CD14-positive monocyte (primary cell): ENCODE results near the gene CAMTA1. TPM values are rescaled to one million over a fixed set of nuclear protein-coding genes. Genes with fewer than 3 reads are reported as not detected.

Experiments
- DNase-seq, 3 donors: peaks; one replicate each; pipeline ENCODE4 v3.0.0-alpha.2; 2011 to 2022
- H2AFZ ChIP-seq: 2 replicates; pipeline ENCODE4 v1.6.0; 2012; ENCODE audit warnings: mild to moderate bottlenecking, low read depth, low read length, inconsistent platforms; ENCODE audit not compliant: insufficient read depth, poor library complexity, severe bottlenecking
- H3K27ac ChIP-seq, 2 donors: 1 replicate in 1 of 2; 2 replicates in 1 of 2; pipeline ENCODE4 v1.5.1; 2012 to 2013; ENCODE audit warnings: low read length in 2 of 2, control low read depth in 1 of 2, inconsistent platforms in 1 of 2, low read depth in 1 of 2, mild to moderate bottlenecking in 1 of 2
- H3K27me3 ChIP-seq, 2 donors: one replicate each; pipeline versions ENCODE4 v1.6.0 to v1.6.1; 2011 to 2013; ENCODE audit warnings: low read length in 2 of 2; ENCODE audit not compliant: control insufficient read depth in 2 of 2, insufficient read depth in 2 of 2
- H3K36me3 ChIP-seq, 2 donors: replicated peaks in 1 of 2; 1 replicate in 1 of 2; 2 replicates in 1 of 2; pipeline versions ENCODE4 v1.5.1 to v1.6.1; 2012 to 2013; ENCODE audit warnings: low read length in 2 of 2, control low read depth in 1 of 2, inconsistent platforms in 1 of 2, mild to moderate bottlenecking in 1 of 2; ENCODE audit not compliant: insufficient read depth in 2 of 2, control insufficient read depth in 1 of 2
- H3K4me1 ChIP-seq, 2 donors: 1 replicate in 1 of 2; 2 replicates in 1 of 2; pipeline versions ENCODE4 v1.5.1 to v1.6.1; 2012 to 2013; ENCODE audit warnings: low read length in 2 of 2, control low read depth in 1 of 2, inconsistent platforms in 1 of 2, mild to moderate bottlenecking in 1 of 2, moderate library complexity in 1 of 2; ENCODE audit not compliant: insufficient read depth in 2 of 2, control insufficient read depth in 1 of 2
- H3K4me2 ChIP-seq: replicated peaks from 2 replicates; pipeline ENCODE3; 2012; ENCODE audit warnings: low read length, moderate library complexity, mild to moderate bottlenecking; ENCODE audit not compliant: poor library complexity, severe bottlenecking; ENCODE audit errors: extremely low read depth
- H3K4me3 ChIP-seq, 3 experiments: fragments of 200-600 bp in 1 of 3; sonication (generic) in 1 of 3; replicated peaks in 1 of 3; 1 replicate in 2 of 3; 2 replicates in 1 of 3; pipeline ENCODE4 v1.5.1; 2011 to 2013; ENCODE audit warnings: low read length in 3 of 3, mild to moderate bottlenecking in 3 of 3, control low read depth in 2 of 3, low read depth in 2 of 3, inconsistent platforms in 1 of 3, moderate library complexity in 1 of 3
- H3K79me2 ChIP-seq: 2 replicates; pipeline ENCODE4 v1.6.0; 2012; ENCODE audit warnings: mild to moderate bottlenecking, control low read depth, inconsistent platforms, low read length, moderate library complexity; ENCODE audit not compliant: insufficient read depth
- H3K9ac ChIP-seq: 2 replicates; pipeline ENCODE4 v1.6.0; 2017; ENCODE audit warnings: low read length, mild to moderate bottlenecking; ENCODE audit not compliant: insufficient read depth, poor library complexity, severe bottlenecking
- H3K9me3 ChIP-seq, 2 donors: replicated peaks in 1 of 2; 1 replicate in 1 of 2; 2 replicates in 1 of 2; pipeline versions ENCODE4 v1.5.1 to v1.6.1; 2012 to 2013; ENCODE audit warnings: low read length in 2 of 2, control low read depth in 1 of 2; ENCODE audit not compliant: control insufficient read depth in 1 of 2, insufficient read depth in 1 of 2
- H4K20me1 ChIP-seq: 2 replicates; pipeline ENCODE4 v1.6.0; 2012; ENCODE audit warnings: mild to moderate bottlenecking, low read length, control low read depth, moderate library complexity; ENCODE audit not compliant: insufficient read depth
- H3K27ac Mint-ChIP-seq, 7 donors: one replicate each; pipeline ENCODE4 v1.8.0; 2020; ENCODE audit warnings: mild to moderate bottlenecking in 7 of 7, mixed read lengths in 7 of 7, moderate library complexity in 6 of 7, inconsistent platforms in 2 of 7
- H3K27me3 Mint-ChIP-seq, 3 donors: one replicate each; pipeline ENCODE4 v1.8.0; 2021 to 2022; ENCODE audit warnings: low read depth in 3 of 3, mild to moderate bottlenecking in 3 of 3, mixed read lengths in 3 of 3, moderate library complexity in 3 of 3, inconsistent platforms in 1 of 3
- H3K36me3 Mint-ChIP-seq, 2 donors: one replicate each; pipeline ENCODE4 v1.8.0; 2020; ENCODE audit warnings: mixed read lengths in 2 of 2, inconsistent platforms in 1 of 2, mild to moderate bottlenecking in 1 of 2
- H3K4me1 Mint-ChIP-seq: one replicate; pipeline ENCODE4 v1.8.0; 2020; ENCODE audit warnings: mild to moderate bottlenecking, mixed read lengths
- H3K4me3 Mint-ChIP-seq, 2 donors: one replicate each; pipeline ENCODE4 v1.8.0; 2020; ENCODE audit warnings: mild to moderate bottlenecking in 2 of 2, mixed read lengths in 2 of 2, moderate library complexity in 1 of 2
- H3K9me3 Mint-ChIP-seq, 7 donors: one replicate each; pipeline ENCODE4 v1.8.0; 2020 to 2022; ENCODE audit warnings: mixed read lengths in 7 of 7, mild to moderate bottlenecking in 6 of 7, moderate library complexity in 6 of 7, inconsistent platforms in 2 of 7
- CTCF ChIP-seq: fragments of 200-600 bp; IDR thresholded peaks from one replicate; pipeline ENCODE4 v1.8.0; 2022; ENCODE audit warnings: antibody characterized with exemption, mild to moderate bottlenecking
- WGBS: methylation state at CpG from one replicate; pipeline ENCODE4 v1.1.5; 2013; ENCODE audit warnings: missing lambda C conversion rate; ENCODE audit not compliant: insufficient coverage; 5-methylcytosine and 5-hydroxymethylcytosine counted together
- intact Hi-C, 2 donors: fragments of 100-400 bp; cut with micrococcal nuclease; formaldehyde crosslinking; loops; one replicate each; pipeline versions ENCODE4 v1.15.0 to v1.15.1; 2023
- polyA plus RNA-seq, 3 donors: library from polyadenylated mRNA; depleted of rRNA in 1 of 3; unstranded in 2 of 3; stranded (reverse) in 1 of 3; fragments of 300-500 nt in 2 of 3; fragments of >200 nt in 1 of 3; fragmentation: Illumina TruSeq in 2 of 3; gene quantifications; 1 replicate in 2 of 3; 2 replicates in 1 of 3; pipeline ENCODE4 v1.2.3, GENCODE V29; 2012 to 2021

CAMTA1 gene
- polyA plus RNA-seq, 3 donors = 52.0 to 89.6 (median 78.3) TPM

- Histone ChIP-seq H3K9me3 (no peaks in the 10 kb centered on the region), H4K20me1 (peaks cover 39% of the 10 kb centered on the region), H2AFZ (peak overlapping the region; percentile 84), H3K9ac (peak overlapping the region; percentile 99), H3K79me2 (peaks cover 46% of the 10 kb centered on the region), H3K4me2 (peak overlapping the region; percentile 79), H3K27ac (peak overlapping the region; percentile 97 to 98), H3K27me3 (no peaks in the 10 kb centered on the region), H3K36me3 (no peaks in the 10 kb centered on the region), H3K4me1 (peaks cover 25 to 29% of the 10 kb centered on the region in 2 donors), H3K4me3 (peak overlapping the region; percentile 75 to 87 (median 85))
- peak; percentile 100 for DNase-seq
- peaks cover 0 to 3% (median 0%) of the 10 kb centered on the region in 7 donors for H3K9me3 Mint-ChIP-seq
- TF ChIP-seq CTCF = no peak
- WGBS = under 1% methylated on average over 76 of the region's 79 CpGs
- peak overlapping the region; percentile 93 to 98 (median 97) for H3K27ac Mint-ChIP-seq
- intact Hi-C loops = loop anchor here (5.0 to 10.0 kb wide), 5 partner anchors 37 to 180 kb away; partner anchors contain the start of genes KLHL21 (in 1 of the 2) and THAP3 (in 1 of the 2)
- peak overlapping the region; percentile 85 to 93 for H3K4me3 Mint-ChIP-seq
- peaks cover 2 to 10% of the 10 kb centered on the region in 2 donors for H3K36me3 Mint-ChIP-seq
- H3K27me3 Mint-ChIP-seq = peaks cover 0 to 3% (median 0%) of the 10 kb centered on the region in 3 donors
- peaks cover 49% of the 10 kb centered on the region for H3K4me1 Mint-ChIP-seq
Observed at GRCh38 chr1:6784560-6785317, 515 bp upstream of the CAMTA1 start.

GRCh38 chr1:6785728-6786505 is 663 bp downstream of the CAMTA1 start:
- peak overlapping the region; percentile 84 to 93 (median 89) for H3K27ac Mint-ChIP-seq
- Histone ChIP-seq H3K9me3 (no peaks in the 10 kb centered on the region), H3K9ac (peak overlapping the region; percentile 70), H3K36me3 (no peaks in the 10 kb centered on the region), H2AFZ (peak overlapping the region; percentile 68), H3K4me3 (peak overlapping the region; percentile 58 to 77 (median 65)), H3K79me2 (peaks cover 58% of the 10 kb centered on the region), H3K4me1 (peaks cover 25 to 26% of the 10 kb centered on the region in 2 donors), H3K27ac (peak overlapping the region in 1 of 2 donors; percentile 14), H3K27me3 (no peaks in the 10 kb centered on the region), H4K20me1 (peaks cover 49% of the 10 kb centered on the region), H3K4me2 (peak overlapping the region; percentile 86)
- DNase-seq = peak in 1 of 3 donors; percentile 23
- WGBS = under 1% methylated on average over 53 of the region's 78 CpGs
- peaks cover 48% of the 10 kb centered on the region for H3K4me1 Mint-ChIP-seq
- peaks cover 0 to 2% (median 0%) of the 10 kb centered on the region in 7 donors for H3K9me3 Mint-ChIP-seq
- intact Hi-C loops = loop anchor here (10.0 kb wide), 2 partner anchors 161 to 181 kb away; partner anchors contain the start of genes KLHL21 (in 1 of the 2) and THAP3 (in 1 of the 2)
- H3K36me3 Mint-ChIP-seq = peaks cover 4 to 11% of the 10 kb centered on the region in 2 donors
- no peak for TF ChIP-seq CTCF
- H3K27me3 Mint-ChIP-seq = peaks cover 0 to 3% (median 0%) of the 10 kb centered on the region in 3 donors
- peak overlapping the region; percentile 93 to 97 for H3K4me3 Mint-ChIP-seq
